NOMO-1 treated with DMSO at 0.1 percent for 48 hours (cell line): ENCODE measurements around the gene NUDT4.
"Not testable (repeated sequence)": the region's sequence is repeated elsewhere in the genome, so short reads cannot be mapped to it uniquely, and the experiment has no call there.

Experiments used
- DNase-seq: peaks from one replicate; lab custom pipeline; 2025; ENCODE audit not compliant: unreplicated experiment; lab: John Stamatoyannopoulos, UW

NUDT4 gene

DNA sequence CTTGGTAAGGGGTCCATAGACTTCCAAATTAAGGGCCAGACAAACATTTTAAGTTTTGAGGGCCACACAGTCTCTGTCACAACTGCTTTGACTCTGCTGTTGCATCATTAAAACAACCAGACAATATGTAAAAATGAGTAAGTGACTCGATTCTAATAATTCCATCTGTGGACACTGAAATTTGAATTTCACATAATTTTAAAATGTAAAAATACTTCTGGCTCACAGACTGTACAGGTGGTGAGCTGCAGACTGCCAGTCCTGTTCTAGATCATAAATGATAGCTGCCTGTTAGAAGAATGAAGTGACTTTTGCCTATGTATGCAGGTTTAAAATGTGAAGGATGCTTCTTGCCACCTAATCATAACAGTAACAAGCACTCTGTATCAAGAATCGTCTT lies 15.7 kb downstream of the NUDT4 start:
- no peak for DNase-seq

GRCh38 chr12:93397412-93397811 lies 19.7 kb downstream of the NUDT4 start:
- DNase-seq = no peak

DNA sequence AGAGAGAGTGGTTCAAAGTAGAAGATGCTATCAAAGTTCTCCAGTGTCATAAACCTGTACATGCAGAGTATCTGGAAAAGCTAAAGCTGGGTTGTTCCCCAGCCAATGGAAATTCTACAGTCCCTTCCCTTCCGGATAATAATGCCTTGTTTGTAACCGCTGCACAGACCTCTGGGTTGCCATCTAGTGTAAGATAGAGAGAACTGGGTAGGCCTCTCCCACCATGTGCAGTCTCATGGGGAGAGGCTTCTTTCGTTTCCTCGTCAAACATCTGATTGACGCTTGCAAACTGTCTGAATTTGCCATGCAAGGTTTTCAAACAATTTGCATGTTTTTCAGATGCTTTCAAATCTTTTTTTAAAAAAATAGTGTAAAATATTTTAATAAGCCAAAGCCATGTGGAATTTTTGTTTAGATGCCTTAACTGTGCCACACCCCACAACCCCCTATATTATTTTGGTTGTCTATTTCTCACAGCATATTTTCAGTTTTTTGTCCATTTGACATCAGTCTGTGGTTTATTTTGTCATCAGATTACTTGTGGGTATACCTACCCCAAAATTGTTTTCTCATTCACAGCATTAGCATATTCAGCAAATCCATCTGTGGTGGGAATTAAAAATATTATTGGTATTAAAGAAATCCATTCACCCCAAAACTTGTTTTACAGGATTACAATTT lies 21.6 kb downstream of the NUDT4 start:
- not testable (repeated sequence) for DNase-seq

DNA sequence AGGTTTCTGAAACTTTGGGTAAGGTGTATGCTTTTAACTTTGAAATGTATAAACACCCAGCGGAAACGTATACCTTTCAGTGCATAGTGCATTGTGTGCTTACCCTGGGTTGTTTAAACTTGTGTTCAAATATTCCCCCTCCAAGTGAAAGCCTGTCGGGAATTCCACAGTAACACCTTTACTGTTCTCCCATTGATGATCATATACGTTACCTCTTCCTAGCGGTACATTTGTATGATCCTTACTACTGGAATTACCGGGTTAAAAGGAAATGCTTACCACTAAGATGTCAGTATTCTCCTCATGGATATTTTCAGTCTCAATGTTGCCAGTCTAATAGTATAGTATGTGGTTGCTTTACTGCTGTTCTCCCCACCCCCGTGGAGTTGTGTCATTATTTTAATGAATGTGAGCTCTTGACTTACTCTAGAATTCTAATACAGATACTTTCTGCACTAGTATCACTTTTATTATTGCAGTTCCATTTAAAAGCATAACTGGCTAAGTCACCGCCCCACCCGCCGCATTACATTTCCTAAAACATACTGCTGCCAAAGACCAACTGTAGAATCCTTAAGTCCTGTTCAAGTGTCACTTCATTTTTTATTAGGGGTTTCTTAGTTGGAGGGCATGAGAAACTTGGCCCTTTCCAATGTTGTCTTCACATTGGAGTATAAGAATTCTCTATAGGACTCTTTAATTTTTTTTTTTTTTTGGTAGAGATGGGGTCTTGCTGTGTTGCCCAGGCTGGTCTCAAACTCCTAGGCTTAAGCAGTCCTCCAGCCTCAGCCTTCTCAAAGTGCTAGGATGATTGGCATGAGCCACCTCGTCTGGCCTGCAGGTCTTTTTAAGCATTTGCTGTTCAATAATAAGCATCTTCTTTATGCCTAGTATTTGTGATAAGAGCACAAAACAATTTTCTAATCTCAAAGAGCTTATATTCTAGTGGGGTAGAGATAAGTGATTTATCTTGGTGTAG lies 24.9 kb downstream of the NUDT4 start:
- DNase-seq = no peak

- no peak for DNase-seq
Observed at GRCh38 chr12:93403988-93404803, 26.5 kb downstream of the NUDT4 start.

GRCh38 chr12:93404961-93405849 lies 27.5 kb downstream of the NUDT4 start:
- no peak for DNase-seq

- no peak for DNase-seq
Observed at GRCh38 chr12:93407054-93407962, 29.6 kb downstream of the NUDT4 start.

DNA sequence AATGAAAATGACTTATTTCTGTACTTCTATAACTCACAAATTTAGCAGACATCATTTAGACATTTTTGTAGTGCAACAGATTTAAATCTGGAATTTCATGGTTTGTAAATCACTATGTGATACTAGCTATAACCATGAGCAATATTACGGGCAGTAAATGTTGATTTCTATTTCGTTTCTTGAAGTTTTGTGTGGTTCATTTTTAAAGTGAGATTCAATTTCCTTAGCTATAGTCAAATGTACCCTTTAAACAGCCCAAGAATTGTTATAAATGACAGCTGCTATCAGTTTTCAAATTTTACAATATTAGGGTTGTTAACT lies 30.2 kb downstream of the NUDT4 start:
- no peak for DNase-seq

GRCh38 chr12:93408813-93409212 lies 31.1 kb downstream of the NUDT4 start:
- DNase-seq = no peak

DNA sequence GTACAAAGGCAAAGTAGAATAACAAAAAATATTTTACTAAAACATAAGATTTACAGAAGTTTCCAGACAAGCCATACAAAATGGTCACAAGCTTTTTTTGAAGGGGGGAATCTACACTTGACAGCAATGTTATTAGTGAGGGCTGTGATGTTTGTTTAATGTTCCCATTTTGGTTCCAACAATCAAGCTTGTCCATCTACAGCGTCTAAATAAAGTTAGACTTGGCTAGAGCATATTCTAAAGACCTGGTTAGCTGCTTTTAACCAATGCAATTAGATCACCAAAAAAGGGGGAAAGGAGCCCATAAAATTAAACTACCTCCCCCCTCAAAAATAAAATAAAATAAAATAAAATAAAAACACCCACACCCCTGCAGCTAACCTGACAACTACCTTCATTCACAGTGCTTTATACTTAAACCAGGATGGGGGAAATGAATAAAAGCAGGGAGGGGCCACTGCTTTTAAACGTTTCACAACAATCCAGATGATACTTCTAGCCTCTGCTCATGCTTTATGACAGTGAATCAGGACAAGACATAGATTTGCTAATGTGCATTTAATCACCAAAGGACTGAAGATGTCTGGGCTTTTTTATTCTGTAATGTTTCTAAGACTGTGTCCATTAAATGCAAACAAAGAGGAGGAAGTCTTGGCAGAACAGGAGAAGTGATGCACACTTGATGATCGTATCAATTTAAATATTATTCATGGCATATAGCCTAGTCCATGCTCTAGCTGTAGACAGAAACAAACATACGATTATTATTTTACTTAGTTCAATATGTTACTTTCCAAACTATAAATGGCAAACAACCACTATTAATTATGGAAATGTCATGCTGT lies 31.8 kb downstream of the NUDT4 start:
- not testable (repeated sequence) for DNase-seq

GRCh38 chr12:93411060-93411459 lies 33.3 kb downstream of the NUDT4 start:
- not testable (repeated sequence) for DNase-seq

- DNase-seq = not testable (repeated sequence)
Observed at GRCh38 chr12:93412396-93412795, 34.7 kb downstream of the NUDT4 start.

GRCh38 chr12:93413064-93413463 lies 35.3 kb downstream of the NUDT4 start:
- peak; percentile 10 for DNase-seq

DNA sequence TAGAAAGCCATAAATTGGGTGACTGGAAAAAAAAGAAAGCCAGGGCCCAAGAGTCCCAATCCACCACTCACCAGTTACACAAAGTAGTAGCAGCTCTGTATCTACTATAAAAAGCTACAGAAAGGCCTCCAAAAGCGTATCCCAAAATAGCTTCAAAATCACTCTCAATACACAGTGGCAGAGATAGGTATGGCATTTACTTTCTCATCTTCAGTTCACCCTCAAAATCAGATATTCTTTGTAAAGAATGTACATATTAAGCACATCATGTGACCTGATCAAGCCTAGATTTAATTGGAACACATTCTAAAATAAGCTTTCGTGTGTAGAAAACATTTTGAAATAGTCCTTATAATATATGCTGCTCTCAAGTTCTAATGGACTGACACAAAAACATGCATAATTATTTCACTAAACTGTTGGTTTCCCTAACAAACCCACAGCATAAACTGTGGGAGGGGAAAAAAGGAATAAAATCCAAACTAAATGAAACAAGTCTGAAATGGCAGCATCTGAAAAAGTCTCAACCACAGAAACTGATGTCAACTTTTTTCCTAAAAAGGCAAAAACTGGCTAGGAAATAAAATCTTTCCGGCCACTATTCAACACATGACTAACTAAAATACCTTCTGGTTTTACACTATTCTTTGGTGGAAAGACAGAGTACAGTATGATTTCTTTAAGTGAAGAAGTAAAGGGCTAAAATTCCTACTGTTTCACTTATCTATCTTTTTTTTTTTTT lies 38.2 kb downstream of the NUDT4 start:
- no peak for DNase-seq

- no peak for DNase-seq
Observed at GRCh38 chr12:93417967-93418480, 40.3 kb downstream of the NUDT4 start.

DNA sequence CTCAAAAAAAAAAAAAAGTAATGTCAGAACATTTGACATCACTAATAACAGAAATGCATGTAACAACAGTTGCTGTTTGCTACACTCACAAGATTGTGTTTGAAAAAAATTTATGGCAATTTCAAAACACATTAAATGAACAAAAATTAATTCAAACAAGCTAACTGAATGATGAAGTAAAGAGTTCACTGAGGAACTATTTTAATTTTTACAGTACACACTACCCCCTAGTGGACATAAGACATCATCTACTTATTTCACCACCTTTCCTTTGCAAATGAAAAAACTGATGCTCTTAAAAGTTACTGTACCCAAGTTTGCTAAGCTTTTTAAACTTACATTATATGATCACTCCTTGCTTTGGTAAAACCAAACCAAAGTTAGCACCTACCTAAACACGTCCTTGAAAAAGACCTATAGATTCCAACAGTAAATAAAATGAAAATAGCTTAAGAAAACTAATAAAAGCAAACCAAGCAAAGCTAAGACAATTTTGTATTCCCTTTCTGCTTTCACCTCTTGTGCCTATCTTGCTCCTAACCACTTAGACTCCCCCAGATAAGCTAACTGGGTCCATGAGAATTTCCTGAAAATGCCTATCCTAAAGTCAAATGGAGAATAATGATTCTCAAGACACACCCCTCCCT lies 41.8 kb downstream of the NUDT4 start:
- peak; percentile 78 for DNase-seq

DNA sequence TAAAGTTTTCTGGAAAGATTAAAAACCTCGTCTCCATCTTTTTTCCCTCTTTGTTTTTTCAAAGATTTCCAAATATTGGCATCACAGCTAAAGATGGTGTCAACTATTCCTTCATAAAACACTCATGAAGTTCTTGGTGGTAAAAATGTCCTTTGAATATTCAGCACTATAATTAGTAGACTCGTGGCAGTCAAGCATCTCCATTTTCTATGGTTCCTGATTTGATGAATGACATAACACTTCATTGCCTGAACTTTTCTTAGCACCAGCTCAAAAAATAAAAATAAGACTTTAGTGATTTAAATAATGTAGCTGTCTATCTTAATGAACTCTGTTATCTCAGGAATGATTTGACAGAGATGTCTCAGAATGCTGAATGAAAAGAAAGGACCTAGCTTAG lies 44.3 kb downstream of the NUDT4 start:
- no peak for DNase-seq
